HL-60 (cell line): Measurements from ENCODE around the gene ARHGEF7.

Experiments
- DNase-seq, 2 experiments: peaks; one replicate each; pipeline ENCODE4 v3.0.0-alpha.2; 2010 to 2020; ENCODE audit warnings: low read depth in 1 of 2, low spot score in 1 of 2
- H3K27ac ChIP-seq: fragments of 250-450 bp; sonication (Bioruptor Pico); replicated peaks from 2 replicates; pipeline ENCODE4 v1.5.1; 2020; ENCODE audit warnings: mild to moderate bottlenecking, moderate library complexity
- H3K27me3 ChIP-seq: fragments of 250-450 bp; sonication (Bioruptor Pico); 2 replicates; pipeline ENCODE4 v1.5.1; 2021; ENCODE audit warnings: mild to moderate bottlenecking, moderate library complexity; ENCODE audit not compliant: insufficient read depth, poor library complexity, severe bottlenecking
- H3K4me3 ChIP-seq: replicated peaks from 2 replicates; pipeline ENCODE4 v1.5.1; 2011; ENCODE audit warnings: mild to moderate bottlenecking, control low read depth, low read length; ENCODE audit not compliant: insufficient read depth
- CTCF ChIP-seq: IDR thresholded peaks from one replicate; pipeline ENCODE4 v1.5.1; 2011; ENCODE audit warnings: low read length, control low read depth, inconsistent platforms; ENCODE audit not compliant: insufficient read depth
- GABPA ChIP-seq: IDR thresholded peaks from 2 replicates; pipeline ENCODE4 v1.6.1; 2012; ENCODE audit warnings: low read depth
- POLR2AphosphoS5 ChIP-seq: IDR thresholded peaks from 2 replicates; pipeline ENCODE4 v1.6.1; 2012; ENCODE audit warnings: low read depth
- REST ChIP-seq: IDR thresholded peaks from 2 replicates; pipeline ENCODE4 v1.6.1; 2012; ENCODE audit warnings: low read depth; ENCODE audit not compliant: insufficient replicate concordance
- SPI1 ChIP-seq: IDR thresholded peaks from 2 replicates; pipeline ENCODE4 v1.6.1; 2012; ENCODE audit warnings: low read depth, mild to moderate bottlenecking, borderline replicate concordance

The ARHGEF7 gene

DNA sequence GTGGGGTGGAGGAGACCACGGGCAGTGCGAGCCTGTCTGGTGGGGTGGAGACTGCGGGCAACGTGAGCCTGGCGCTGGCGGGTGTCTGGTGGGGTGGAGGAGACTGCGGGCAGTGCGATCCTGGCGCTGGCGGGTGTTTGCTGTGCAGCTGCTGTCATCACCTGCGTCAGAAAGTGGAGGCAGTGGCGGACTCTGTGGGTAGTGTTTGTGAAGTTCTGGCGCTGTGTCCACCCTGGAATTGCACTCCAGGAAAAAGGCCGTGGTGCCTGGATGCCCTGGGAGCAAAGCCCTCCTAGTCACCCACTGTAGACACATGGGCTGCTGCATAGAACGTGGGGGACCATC lies 211.5 kb downstream of the ARHGEF7 start:
- no peak for DNase-seq
- H3K27ac ChIP-seq: no peak overlapping the region
- peaks cover 4% of the 10 kb centered on the region for H3K27me3 ChIP-seq
- TF ChIP-seq GABPA (no peak), POLR2AphosphoS5 (no peak), CTCF (no peak), REST (no peak), SPI1 (no peak)
- H3K4me3 ChIP-seq: no peak overlapping the region

GRCh38 chr13:111326981-111327642 lies 212.0 kb downstream of the ARHGEF7 start:
- Histone ChIP-seq H3K27me3 (peaks cover 4% of the 10 kb centered on the region), H3K4me3 (no peak overlapping the region), H3K27ac (no peak overlapping the region)
- DNase-seq: no peak
- TF ChIP-seq REST: no peak
- TF ChIP-seq CTCF: no peak
- TF ChIP-seq POLR2AphosphoS5: no peak
- TF ChIP-seq SPI1: no peak
- TF ChIP-seq GABPA: no peak

DNA sequence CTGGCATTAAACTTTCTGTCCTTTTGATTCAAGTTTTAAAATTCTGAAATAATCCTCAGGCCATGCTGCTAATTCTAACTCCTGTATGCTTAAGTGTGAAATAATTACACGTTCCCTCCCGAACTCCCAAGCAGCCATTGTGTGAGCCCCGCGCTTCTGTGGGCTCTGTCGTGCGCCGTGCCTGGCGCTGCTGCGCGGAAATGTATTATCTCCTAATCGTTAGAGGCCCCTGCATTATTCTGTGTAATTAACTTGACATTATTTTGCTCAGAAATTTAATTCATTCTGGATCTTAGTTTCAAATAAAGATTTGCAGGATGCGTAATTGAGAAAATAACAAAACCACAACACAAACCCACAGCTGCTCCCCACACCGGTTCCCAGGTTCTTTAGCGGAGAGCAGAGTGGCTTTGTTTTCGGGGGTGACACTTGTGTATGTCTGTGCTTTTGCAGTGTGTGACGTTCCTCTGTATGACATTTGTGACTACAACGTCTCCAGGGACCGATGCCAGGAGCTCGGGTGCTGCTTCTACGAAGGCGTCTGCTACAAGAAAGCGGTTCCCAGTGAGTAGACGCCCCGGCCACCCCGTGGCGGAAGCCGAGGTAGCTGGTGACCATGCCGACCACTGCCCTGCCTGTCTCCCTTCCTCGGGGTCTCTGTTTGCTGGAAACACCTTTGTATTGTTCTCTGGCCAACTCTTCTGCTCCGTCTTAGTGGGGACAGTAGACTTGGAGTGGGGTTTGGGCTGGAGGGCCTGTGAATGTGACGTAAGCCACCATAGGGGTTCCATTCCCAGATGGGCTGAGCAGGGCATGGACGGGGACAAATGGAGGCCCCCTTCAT lies 212.8 kb downstream of the ARHGEF7 start:
- Histone ChIP-seq H3K27me3 (peaks cover 4% of the 10 kb centered on the region), H3K27ac (no peak overlapping the region), H3K4me3 (no peak overlapping the region)
- DNase-seq: no peak
- TF ChIP-seq CTCF: no peak
- TF ChIP-seq SPI1: no peak
- no peak for TF ChIP-seq GABPA
- TF ChIP-seq REST: no peak
- no peak for TF ChIP-seq POLR2AphosphoS5
